CD8-positive, alpha-beta memory T cell (primary cell): ENCODE measurements around the gene OCLN. TPM values are rescaled to one million over a fixed set of nuclear protein-coding genes. Genes with fewer than 3 reads are reported as not detected.
A peak's percentile ranks its signal among the peaks of the same experiment; 100 is the strongest.

Source experiments
- CTCF ChIA-PET: fragments of 350-600 bp; sonication (Branson Sonifier 250); formaldehyde crosslinking; loops from one replicate; lab custom pipeline; 2021; ENCODE audit warnings: antibody characterized with exemption; lab: Charles Lee
- POLR2A ChIA-PET: fragments of 350-600 bp; sonication (Branson Sonifier 250); formaldehyde crosslinking; loops from one replicate; lab custom pipeline; 2021; ENCODE audit warnings: antibody characterized with exemption; lab: Charles Lee
- DNase-seq, 5 donors: peaks; one replicate each; pipeline versions ENCODE4 v3.0.0 to v3.0.0-alpha.2; 2020 to 2022; ENCODE audit warnings: mixed read lengths in 1 of 5
- H3K27ac ChIP-seq: one replicate; pipeline ENCODE4 v1.7.0; 2013; ENCODE audit warnings: low read depth, mild to moderate bottlenecking, low read length, moderate library complexity
- H3K27me3 ChIP-seq: 2 replicates; pipeline ENCODE4 v1.7.0; 2013; ENCODE audit warnings: low read length, mild to moderate bottlenecking; ENCODE audit not compliant: insufficient read depth, poor library complexity, severe bottlenecking
- H3K36me3 ChIP-seq: 2 replicates; pipeline ENCODE4 v1.7.0; 2013; ENCODE audit warnings: mild to moderate bottlenecking, low read length, moderate library complexity; ENCODE audit not compliant: insufficient read depth
- H3K4me1 ChIP-seq: 2 replicates; pipeline ENCODE4 v1.7.0; 2013; ENCODE audit warnings: mild to moderate bottlenecking, low read length, moderate library complexity; ENCODE audit not compliant: insufficient read depth
- H3K4me3 ChIP-seq: 2 replicates; pipeline ENCODE4 v1.7.0; 2013; ENCODE audit warnings: mild to moderate bottlenecking, low read length
- H3K9me3 ChIP-seq: 2 replicates; pipeline ENCODE4 v1.7.0; 2013; ENCODE audit warnings: mild to moderate bottlenecking, low read length
- H3K27ac Mint-ChIP-seq, 8 donors: one replicate each; pipeline ENCODE4 v1.8.0; 2020 to 2021; ENCODE audit warnings: mixed read lengths in 8 of 8, mild to moderate bottlenecking in 6 of 8, inconsistent platforms in 3 of 8, moderate library complexity in 3 of 8
- H3K27me3 Mint-ChIP-seq, 2 donors: one replicate each; pipeline ENCODE4 v1.8.0; 2020 to 2021; ENCODE audit warnings: mixed read lengths in 2 of 2, mild to moderate bottlenecking in 1 of 2, moderate library complexity in 1 of 2
- H3K36me3 Mint-ChIP-seq, 3 donors: one replicate each; pipeline ENCODE4 v1.8.0; 2020 to 2021; ENCODE audit warnings: mixed read lengths in 3 of 3, inconsistent platforms in 1 of 3, mild to moderate bottlenecking in 1 of 3
- H3K4me1 Mint-ChIP-seq, 3 donors: one replicate each; pipeline ENCODE4 v1.8.0; 2020 to 2021; ENCODE audit warnings: mixed read lengths in 3 of 3, inconsistent platforms in 1 of 3, mild to moderate bottlenecking in 1 of 3
- H3K4me3 Mint-ChIP-seq, 7 donors: one replicate each; pipeline ENCODE4 v1.8.0; 2020 to 2021; ENCODE audit warnings: mixed read lengths in 7 of 7, mild to moderate bottlenecking in 6 of 7, moderate library complexity in 4 of 7, inconsistent platforms in 2 of 7
- H3K9me3 Mint-ChIP-seq, 5 donors: one replicate each; pipeline ENCODE4 v1.8.0; 2020 to 2022; ENCODE audit warnings: mixed read lengths in 5 of 5, mild to moderate bottlenecking in 3 of 5, moderate library complexity in 2 of 5, inconsistent platforms in 1 of 5
- polyA plus RNA-seq: library from polyadenylated mRNA; unstranded; fragments of 300-500 nt; fragmentation: Illumina TruSeq; gene quantifications from one replicate; pipeline ENCODE4 v1.2.3, GENCODE V29; 2021
- total RNA-seq, 2 experiments: library from RNA; stranded (reverse); gene quantifications; one replicate each; pipeline ENCODE4 v1.2.3, GENCODE V29; 2021

OCLN gene
- total and polyA plus RNA-seq, 3 experiments from 2014 or later = 0.14 to 0.68 (median 0.58) TPM

DNA sequence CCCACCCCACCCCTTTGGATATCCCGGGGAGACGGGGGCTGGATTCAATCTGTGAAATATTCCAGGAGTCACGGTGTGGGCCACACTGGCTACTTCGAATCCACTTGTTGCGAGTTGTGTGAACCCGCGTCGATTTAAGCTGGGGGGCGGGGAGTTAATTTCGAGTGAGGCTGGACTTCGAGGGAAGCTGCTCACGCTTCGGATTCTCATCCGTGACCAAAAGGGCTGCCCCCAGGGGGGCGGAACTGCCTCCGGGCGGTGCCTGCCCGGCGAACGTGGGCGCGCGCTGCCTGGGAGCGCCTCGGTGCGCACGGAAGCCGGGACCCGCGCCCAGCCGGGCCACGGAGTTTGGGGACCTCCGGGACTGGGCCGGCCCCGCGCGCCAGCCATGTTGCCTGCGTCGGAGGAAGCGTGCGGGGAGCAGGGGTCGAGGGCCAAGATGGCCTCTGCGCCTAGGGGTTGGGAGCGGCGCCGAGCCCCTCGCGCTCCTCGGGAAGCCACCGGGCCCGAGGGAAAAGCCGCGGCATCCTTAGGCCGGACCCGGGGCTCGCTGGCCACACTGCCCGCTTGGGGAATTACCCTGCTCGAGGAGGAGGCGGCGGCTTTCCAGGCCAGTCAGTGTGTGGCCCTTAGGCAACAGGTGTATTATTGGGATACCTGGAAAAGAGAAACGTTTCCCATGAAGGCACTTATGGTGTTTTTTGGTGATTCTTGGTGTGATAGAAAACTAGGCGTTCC is 975 bp downstream of the OCLN start:
- H3K9me3 Mint-ChIP-seq = no peaks in the 10 kb centered on the region
- peaks cover 10% of the 10 kb centered on the region for H3K27me3 ChIP-seq
- no peaks in the 10 kb centered on the region for H3K36me3 Mint-ChIP-seq
- H3K27ac ChIP-seq = no peak overlapping the region
- peaks cover 0 to 23% (median 6%) of the 10 kb centered on the region in 3 donors for H3K4me1 Mint-ChIP-seq
- CTCF ChIA-PET = no interaction called here
- no peak overlapping the region for H3K27ac Mint-ChIP-seq
- no peaks in the 10 kb centered on the region for H3K36me3 ChIP-seq
- POLR2A ChIA-PET = no interaction called here
- no peak overlapping the region for H3K4me3 ChIP-seq
- no peak for DNase-seq
- peaks cover 35 to 60% of the 10 kb centered on the region in 2 donors for H3K27me3 Mint-ChIP-seq
- no peaks in the 10 kb centered on the region for H3K9me3 ChIP-seq
- H3K4me1 ChIP-seq = no peaks in the 10 kb centered on the region
- H3K4me3 Mint-ChIP-seq = peak overlapping the region in 6 of 7 donors; percentile 50 to 81 (median 58)

DNA sequence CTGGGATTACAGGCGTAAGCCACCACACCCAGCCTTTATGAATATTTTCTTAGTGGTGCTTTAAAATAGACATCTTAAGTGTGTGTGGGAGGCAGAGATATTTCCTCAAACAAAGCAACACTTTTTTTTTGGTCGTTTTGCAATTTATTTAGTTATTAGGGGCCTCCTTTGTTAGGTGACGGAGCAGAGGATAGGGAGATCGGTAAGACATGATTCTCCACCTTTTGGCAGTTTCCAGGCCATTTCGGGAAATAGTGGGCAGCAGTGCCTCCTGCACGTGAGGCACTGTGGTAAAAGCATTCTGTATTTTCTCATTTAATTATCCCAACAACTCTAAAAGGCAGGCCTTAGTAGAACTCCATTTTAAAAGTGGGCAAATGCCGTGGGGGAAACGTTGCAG is 1.9 kb downstream of the OCLN start:
- POLR2A ChIA-PET = no interaction called here
- CTCF ChIA-PET = no interaction called here
- no peaks in the 10 kb centered on the region for H3K4me1 ChIP-seq
- DNase-seq = no peak
- no peak overlapping the region for H3K4me3 ChIP-seq
- H3K36me3 Mint-ChIP-seq = no peaks in the 10 kb centered on the region
- no peaks in the 10 kb centered on the region for H3K9me3 Mint-ChIP-seq
- no peaks in the 10 kb centered on the region for H3K9me3 ChIP-seq
- peaks cover 40 to 59% of the 10 kb centered on the region in 2 donors for H3K27me3 Mint-ChIP-seq
- H3K36me3 ChIP-seq = no peaks in the 10 kb centered on the region
- H3K4me1 Mint-ChIP-seq = peaks cover 0 to 23% (median 6%) of the 10 kb centered on the region in 3 donors
- H3K4me3 Mint-ChIP-seq = peak overlapping the region in 5 of 7 donors; percentile 8 to 59 (median 45)
- H3K27ac Mint-ChIP-seq = no peak overlapping the region
- peaks cover 10% of the 10 kb centered on the region for H3K27me3 ChIP-seq
- H3K27ac ChIP-seq = no peak overlapping the region

- Histone ChIP-seq H3K4me1 (no peaks in the 10 kb centered on the region), H3K27ac (no peak overlapping the region), H3K9me3 (no peaks in the 10 kb centered on the region), H3K27me3 (peaks cover 10% of the 10 kb centered on the region), H3K36me3 (no peaks in the 10 kb centered on the region), H3K4me3 (no peak overlapping the region)
- ChIA-PET CTCF (no interaction called here), POLR2A (interaction anchor here (0.7 kb wide), 1 partner anchor 25 kb away, joined by 14 read pairs; no protein-coding TSS in a partner anchor)
- no peak overlapping the region for H3K4me3 Mint-ChIP-seq
- peaks cover 0 to 19% (median 4%) of the 10 kb centered on the region in 3 donors for H3K4me1 Mint-ChIP-seq
- DNase-seq = no peak
- no peaks in the 10 kb centered on the region for H3K9me3 Mint-ChIP-seq
- peaks cover 34 to 50% of the 10 kb centered on the region in 2 donors for H3K27me3 Mint-ChIP-seq
- H3K36me3 Mint-ChIP-seq = no peaks in the 10 kb centered on the region
- no peak overlapping the region for H3K27ac Mint-ChIP-seq
These were observed 4.5 kb downstream of the OCLN start for GRCh38 chr5:69497006-69497520.

GRCh38 chr5:69498384-69498783 is 5.8 kb downstream of the OCLN start:
- POLR2A ChIA-PET = no interaction called here
- no peak overlapping the region for H3K27ac ChIP-seq
- peaks cover 0 to 8% (median 0%) of the 10 kb centered on the region in 3 donors for H3K4me1 Mint-ChIP-seq
- DNase-seq = no peak
- no peak overlapping the region for H3K27ac Mint-ChIP-seq
- peaks cover 31 to 45% of the 10 kb centered on the region in 2 donors for H3K27me3 Mint-ChIP-seq
- no peaks in the 10 kb centered on the region for H3K36me3 Mint-ChIP-seq
- H3K4me3 ChIP-seq = no peak overlapping the region
- H3K36me3 ChIP-seq = no peaks in the 10 kb centered on the region
- CTCF ChIA-PET = interaction anchor here (0.6 to 0.7 kb wide), 2 partner anchors 10 to 22 kb away, joined by 3 read pairs; no protein-coding TSS in a partner anchor
- H3K4me1 ChIP-seq = no peaks in the 10 kb centered on the region
- no peak overlapping the region for H3K4me3 Mint-ChIP-seq
- peaks cover 10% of the 10 kb centered on the region for H3K27me3 ChIP-seq
- no peaks in the 10 kb centered on the region for H3K9me3 Mint-ChIP-seq
- H3K9me3 ChIP-seq = no peaks in the 10 kb centered on the region

DNA sequence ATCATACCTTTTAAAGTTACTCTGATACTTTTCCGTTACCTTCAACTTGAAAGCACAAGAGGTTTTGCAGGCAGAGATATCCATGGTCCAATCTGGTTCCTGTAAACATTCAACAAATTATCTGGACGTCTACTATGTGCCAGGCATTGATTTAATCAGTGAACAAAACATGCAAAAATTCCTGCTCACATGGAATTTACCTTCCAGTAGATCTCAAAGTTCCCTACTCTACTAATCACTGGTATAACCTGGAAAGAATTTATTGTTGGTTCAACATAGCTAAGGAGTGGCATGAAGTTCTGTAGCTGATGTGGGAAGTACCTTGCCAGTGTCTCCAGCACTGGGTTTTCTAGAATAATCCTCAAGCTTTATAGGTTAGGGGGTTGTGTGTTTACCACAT is 9.8 kb downstream of the OCLN start:
- DNase-seq = no peak
- Histone ChIP-seq H3K4me3 (no peak overlapping the region), H3K27ac (no peak overlapping the region), H3K9me3 (no peaks in the 10 kb centered on the region), H3K36me3 (no peaks in the 10 kb centered on the region), H3K27me3 (no peaks in the 10 kb centered on the region), H3K4me1 (no peaks in the 10 kb centered on the region)
- Mint-ChIP-seq H3K36me3 (no peaks in the 10 kb centered on the region), H3K27me3 (peaks cover 17 to 20% of the 10 kb centered on the region in 2 donors), H3K4me1 (no peaks in the 10 kb centered on the region), H3K9me3 (no peaks in the 10 kb centered on the region), H3K4me3 (no peak overlapping the region), H3K27ac (no peak overlapping the region)
- ChIA-PET POLR2A (no interaction called here), CTCF (no interaction called here)

DNA sequence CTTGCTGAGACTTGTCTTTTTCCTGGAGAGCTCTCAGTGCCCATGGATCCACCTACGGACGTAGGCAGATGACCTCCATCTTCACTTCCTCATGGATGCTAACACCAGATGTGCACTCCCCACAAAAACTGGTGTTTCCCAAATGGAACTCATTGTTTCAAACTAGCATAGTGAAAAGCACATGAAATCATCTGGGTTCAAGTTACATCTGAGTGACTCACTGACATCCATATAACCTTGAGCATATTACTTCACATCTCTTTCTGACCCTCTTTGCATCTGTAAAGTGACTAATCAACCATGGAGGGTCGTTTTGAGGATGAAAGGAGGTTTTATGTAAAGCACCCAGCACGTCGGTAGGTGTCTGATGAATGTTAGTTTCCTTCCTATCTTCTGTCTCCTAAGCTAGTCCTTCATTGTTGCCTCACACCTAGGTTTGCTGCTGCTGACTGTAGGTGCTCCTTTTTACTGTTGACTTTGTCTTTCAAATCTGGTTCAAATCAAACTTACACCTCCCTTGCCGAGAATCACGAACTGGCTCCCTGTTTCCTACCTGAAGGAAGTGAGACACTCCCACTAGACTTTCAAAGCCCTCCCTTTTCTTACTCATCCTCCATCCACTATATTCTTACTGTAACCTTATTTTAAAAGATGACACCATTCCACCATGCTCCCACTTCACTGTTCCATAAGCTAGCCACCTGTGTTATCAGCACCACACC is 10.3 kb downstream of the OCLN start:
- H3K4me1 ChIP-seq = no peaks in the 10 kb centered on the region
- peaks cover 17% of the 10 kb centered on the region in 2 donors for H3K27me3 Mint-ChIP-seq
- H3K9me3 Mint-ChIP-seq = no peaks in the 10 kb centered on the region
- H3K4me1 Mint-ChIP-seq = no peaks in the 10 kb centered on the region
- H3K4me3 ChIP-seq = no peak overlapping the region
- H3K36me3 Mint-ChIP-seq = no peaks in the 10 kb centered on the region
- H3K4me3 Mint-ChIP-seq = no peak overlapping the region
- no peak overlapping the region for H3K27ac Mint-ChIP-seq
- ChIA-PET CTCF (no interaction called here), POLR2A (no interaction called here)
- no peak overlapping the region for H3K27ac ChIP-seq
- no peaks in the 10 kb centered on the region for H3K9me3 ChIP-seq
- no peak for DNase-seq
- H3K27me3 ChIP-seq = no peaks in the 10 kb centered on the region
- no peaks in the 10 kb centered on the region for H3K36me3 ChIP-seq

DNA sequence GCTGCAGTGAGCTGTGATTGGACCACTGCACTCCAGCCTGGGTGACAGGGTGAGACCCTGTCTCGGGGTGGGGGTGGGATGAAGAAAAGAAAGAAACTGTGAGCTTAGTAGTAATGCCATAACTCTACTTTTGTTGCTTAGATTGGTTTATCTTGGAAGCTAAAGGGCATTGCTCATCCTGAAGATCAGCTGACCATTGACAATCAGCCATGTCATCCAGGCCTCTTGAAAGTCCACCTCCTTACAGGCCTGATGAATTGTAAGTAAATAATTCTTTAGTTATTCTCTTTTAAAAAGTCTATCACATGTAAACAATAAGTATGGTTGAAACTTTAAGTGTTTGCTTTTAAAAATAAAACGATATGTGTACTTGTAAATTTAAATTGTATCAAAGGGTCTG is 11.4 kb downstream of the OCLN start:
- H3K4me1 ChIP-seq = no peaks in the 10 kb centered on the region
- H3K9me3 ChIP-seq = no peaks in the 10 kb centered on the region
- no peaks in the 10 kb centered on the region for H3K36me3 Mint-ChIP-seq
- no peaks in the 10 kb centered on the region for H3K27me3 ChIP-seq
- peaks cover 14 to 21% of the 10 kb centered on the region in 2 donors for H3K27me3 Mint-ChIP-seq
- no peak overlapping the region for H3K27ac ChIP-seq
- no peak overlapping the region for H3K4me3 ChIP-seq
- no peaks in the 10 kb centered on the region for H3K36me3 ChIP-seq
- H3K4me3 Mint-ChIP-seq = no peak overlapping the region
- DNase-seq = no peak
- CTCF ChIA-PET = interaction anchor here (0.6 kb wide), 1 partner anchor 16 kb away, joined by 3 read pairs; no protein-coding TSS in a partner anchor
- POLR2A ChIA-PET = no interaction called here
- no peaks in the 10 kb centered on the region for H3K9me3 Mint-ChIP-seq
- H3K27ac Mint-ChIP-seq = no peak overlapping the region
- no peaks in the 10 kb centered on the region for H3K4me1 Mint-ChIP-seq

DNA sequence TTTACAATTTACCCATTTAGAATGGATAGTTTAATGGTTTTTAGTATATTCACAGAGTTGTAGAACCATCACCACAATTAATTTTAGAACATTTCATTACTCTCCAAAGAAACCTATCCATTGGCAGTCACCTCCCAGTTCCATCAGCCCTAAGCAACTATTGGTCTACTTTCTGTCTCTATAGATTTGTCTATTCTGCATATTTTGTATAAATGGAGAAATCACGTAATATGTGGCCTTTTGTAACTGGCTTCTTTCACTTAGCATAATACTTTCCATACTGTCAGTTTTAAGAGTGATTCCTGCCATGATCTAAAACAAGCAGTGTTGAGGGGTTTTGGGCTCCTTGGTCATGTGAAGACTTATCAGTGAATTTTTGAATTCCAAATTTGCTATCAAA is 12.7 kb downstream of the OCLN start:
- no peak overlapping the region for H3K27ac ChIP-seq
- CTCF ChIA-PET = no interaction called here
- POLR2A ChIA-PET = no interaction called here
- no peak overlapping the region for H3K4me3 ChIP-seq
- no peaks in the 10 kb centered on the region for H3K9me3 ChIP-seq
- Mint-ChIP-seq H3K4me1 (no peaks in the 10 kb centered on the region), H3K27me3 (peaks cover 7 to 17% of the 10 kb centered on the region in 2 donors), H3K4me3 (no peak overlapping the region), H3K9me3 (no peaks in the 10 kb centered on the region), H3K36me3 (no peaks in the 10 kb centered on the region), H3K27ac (no peak overlapping the region)
- no peaks in the 10 kb centered on the region for H3K27me3 ChIP-seq
- H3K36me3 ChIP-seq = no peaks in the 10 kb centered on the region
- no peaks in the 10 kb centered on the region for H3K4me1 ChIP-seq
- DNase-seq = no peak
